ENCODE measurements around the gene DNAJC4. TPM values are rescaled to one million over a fixed set of nuclear protein-coding genes. Genes with fewer than 3 reads are reported as not detected.

DNAJC4 gene
- total and polyA plus RNA-seq, 11 donors, result 31.2 to 123 (median 47.2) TPM

DNA sequence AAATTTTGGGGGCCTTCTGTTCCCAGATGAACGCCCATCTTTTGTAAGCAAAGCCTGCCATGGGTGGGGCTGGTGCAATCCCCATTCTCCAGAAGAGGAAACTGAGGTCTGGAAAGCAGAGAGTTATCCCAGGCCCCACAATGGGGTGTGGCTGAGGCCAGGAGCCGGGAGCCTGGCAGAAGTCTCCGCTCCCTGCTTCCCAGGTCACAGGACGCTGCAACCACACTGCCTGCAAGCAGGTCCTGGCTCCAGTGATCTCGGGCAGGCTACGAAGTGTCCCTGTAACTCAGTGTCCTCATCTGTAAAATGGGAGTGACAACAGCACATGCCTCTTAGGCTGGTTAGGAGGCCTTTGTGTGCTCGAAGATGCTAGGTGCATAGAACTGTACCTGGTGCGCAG lies 22.7 kb downstream of the DNAJC4 start:
- peaks cover 0 to 38% (median 28%) of the 10 kb centered on the region in 9 donors for H3K36me3 ChIP-seq
- ATAC-seq (no peak), DNase-seq (no peak)
- H3K27me3 ChIP-seq, result no peaks in the 10 kb centered on the region
- intact Hi-C loops (cut with DNase I), result loop anchor here in 2 of 10 donors (5.0 to 10.0 kb wide), 2 partner anchors 49 to 52 kb away; partner anchors contain the start of genes CATSPERZ (in 2 of the 2) and ESRRA (in 1 of the 2)
- no peaks in the 10 kb centered on the region for H3K9me3 ChIP-seq
- peak overlapping the region in 3 of 12 donors; percentile 19 to 83 (median 79) for H3K27ac ChIP-seq
- H3K4me3 ChIP-seq, result peak overlapping the region in 7 of 12 donors; percentile 62 to 100 (median 94)
- WGBS, 4 donors, result 80 to 93% (median 81%) methylated on average over 5 to 8 of the region's 8 CpGs
- TF ChIP-seq, protein P1, sequence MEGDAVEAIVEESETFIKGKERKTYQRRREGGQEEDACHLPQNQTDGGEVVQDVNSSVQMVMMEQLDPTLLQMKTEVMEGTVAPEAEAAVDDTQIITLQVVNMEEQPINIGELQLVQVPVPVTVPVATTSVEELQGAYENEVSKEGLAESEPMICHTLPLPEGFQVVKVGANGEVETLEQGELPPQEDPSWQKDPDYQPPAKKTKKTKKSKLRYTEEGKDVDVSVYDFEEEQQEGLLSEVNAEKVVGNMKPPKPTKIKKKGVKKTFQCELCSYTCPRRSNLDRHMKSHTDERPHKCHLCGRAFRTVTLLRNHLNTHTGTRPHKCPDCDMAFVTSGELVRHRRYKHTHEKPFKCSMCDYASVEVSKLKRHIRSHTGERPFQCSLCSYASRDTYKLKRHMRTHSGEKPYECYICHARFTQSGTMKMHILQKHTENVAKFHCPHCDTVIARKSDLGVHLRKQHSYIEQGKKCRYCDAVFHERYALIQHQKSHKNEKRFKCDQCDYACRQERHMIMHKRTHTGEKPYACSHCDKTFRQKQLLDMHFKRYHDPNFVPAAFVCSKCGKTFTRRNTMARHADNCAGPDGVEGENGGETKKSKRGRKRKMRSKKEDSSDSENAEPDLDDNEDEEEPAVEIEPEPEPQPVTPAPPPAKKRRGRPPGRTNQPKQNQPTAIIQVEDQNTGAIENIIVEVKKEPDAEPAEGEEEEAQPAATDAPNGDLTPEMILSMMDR (IDR thresholded peaks at IDR 0.05), result no peak
- no peak for TF ChIP-seq POLR2A (IDR thresholded peaks at IDR 0.05)
- peaks cover 5 to 42% (median 25%) of the 10 kb centered on the region in 12 donors for H3K4me1 ChIP-seq

DNA sequence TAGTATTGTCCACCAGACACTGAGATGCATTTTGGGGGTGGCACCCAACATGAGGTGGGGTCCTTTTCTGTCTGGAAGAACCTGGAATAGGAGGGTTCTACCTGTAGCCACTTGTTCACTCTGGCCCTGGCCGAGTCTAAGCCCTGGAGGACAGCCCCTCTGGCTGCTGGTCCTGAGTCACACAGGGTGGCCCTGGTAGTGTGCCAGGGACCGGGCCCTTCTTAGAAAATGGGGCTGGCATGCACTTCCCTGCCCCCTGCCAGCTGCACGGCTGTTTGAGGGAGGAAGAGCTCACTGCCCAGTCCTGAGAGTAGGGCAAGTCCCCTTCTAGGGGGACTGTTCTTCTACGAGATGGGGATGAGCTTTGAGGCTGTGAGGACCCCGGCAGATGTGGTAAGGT lies 23.1 kb downstream of the DNAJC4 start:
- H3K4me1 ChIP-seq, result peaks cover 5 to 41% (median 25%) of the 10 kb centered on the region in 12 donors
- H3K36me3 ChIP-seq, result peaks cover 0 to 42% (median 32%) of the 10 kb centered on the region in 9 donors
- intact Hi-C loops (cut with DNase I), result loop anchor here in 2 of 10 donors (5.0 to 10.0 kb wide), 2 partner anchors 49 to 51 kb away; partner anchors contain the start of genes CATSPERZ (in 2 of the 2) and ESRRA (in 1 of the 2)
- H3K27ac ChIP-seq, result peak overlapping the region in 2 of 12 donors; percentile 9 to 19
- DNase-seq, result no peak
- TF ChIP-seq POLR2A (IDR thresholded peaks at IDR 0.05), result no peak
- TF ChIP-seq, protein P1 (IDR thresholded peaks at IDR 0.05), result no peak
- WGBS, 4 donors, result 49 to 57% (median 55%) methylated on average over 4 to 5 of the region's 5 CpGs
- ATAC-seq, result peak in 1 of 4 donors; percentile 26
- no peaks in the 10 kb centered on the region for H3K9me3 ChIP-seq
- no peaks in the 10 kb centered on the region for H3K27me3 ChIP-seq
- H3K4me3 ChIP-seq, result no peak overlapping the region

- DNase-seq (no peak), ATAC-seq (no peak)
- Histone ChIP-seq H3K4me1 (peaks cover 5 to 41% (median 25%) of the 10 kb centered on the region in 12 donors), H3K27ac (no peak overlapping the region), H3K36me3 (peaks cover 0 to 51% (median 41%) of the 10 kb centered on the region in 9 donors), H3K27me3 (no peaks in the 10 kb centered on the region), H3K4me3 (no peak overlapping the region), H3K9me3 (no peaks in the 10 kb centered on the region)
- intact Hi-C loops (cut with DNase I), result loop anchor here in 2 of 10 donors (5.0 to 10.0 kb wide), 2 partner anchors 48 to 50 kb away; partner anchors contain the start of genes CATSPERZ (in 2 of the 2) and ESRRA (in 1 of the 2)
- TF ChIP-seq POLR2A (IDR thresholded peaks at IDR 0.05), result no peak
- TF ChIP-seq, protein P1 (IDR thresholded peaks at IDR 0.05), result no peak
- WGBS, 4 donors, result 87 to 100% (median 93%) methylated on average over 4 to 7 of the region's 7 CpGs
These were observed 24.0 kb downstream of the DNAJC4 start for GRCh38 chr11:64254326-64254725.

Measured in heart left ventricle (tissue), 16 donors.